T-helper 1 cell treated with Interleukin-12 subunit alpha and Interleukin-12 subunit beta and Interleukin-4 antibody, amounts not matched to agents 30 ng/mL and 1 ng/mL, for 36 hours (primary cell): ENCODE results near the gene IGSF21. TPM values are rescaled to one million over a fixed set of nuclear protein-coding genes. Genes with fewer than 3 reads are reported as not detected.

Source experiments
- intact Hi-C: fragments of 100-400 bp; cut with micrococcal nuclease; formaldehyde crosslinking; loops from one replicate; pipeline ENCODE4 v1.15.1; 2024
- total RNA-seq: library from RNA; stranded (reverse); gene quantifications from 2 replicates; pipeline ENCODE4 v1.2.3, GENCODE V29; 2022

IGSF21 gene
- total RNA-seq, 1 donor from 2014 or later: not detected

GRCh38 chr1:18323259-18323658, 215.7 kb downstream of the IGSF21 start:
- intact Hi-C loops: no loop called here

GRCh38 chr1:18324246-18324645, 216.6 kb downstream of the IGSF21 start:
- intact Hi-C loops: no loop called here

GRCh38 chr1:18325136-18325535, 217.5 kb downstream of the IGSF21 start:
- intact Hi-C loops: no loop called here

- intact Hi-C loops: no loop called here
Measured at GRCh38 chr1:18326211-18326897, 218.8 kb downstream of the IGSF21 start.

GRCh38 chr1:18327650-18328049, 220.1 kb downstream of the IGSF21 start:
- intact Hi-C loops: no loop called here

- intact Hi-C loops: no loop called here
Measured at GRCh38 chr1:18328803-18329202, 221.2 kb downstream of the IGSF21 start.

GRCh38 chr1:18329469-18330253, 222.1 kb downstream of the IGSF21 start:
- intact Hi-C loops: no loop called here

GRCh38 chr1:18332576-18332975, 225.0 kb downstream of the IGSF21 start:
- intact Hi-C loops: no loop called here

GRCh38 chr1:18333220-18333619, 225.6 kb downstream of the IGSF21 start:
- intact Hi-C loops: no loop called here

GRCh38 chr1:18336801-18337200, 229.2 kb downstream of the IGSF21 start:
- intact Hi-C loops: no loop called here

GRCh38 chr1:18337757-18338156, 230.2 kb downstream of the IGSF21 start:
- intact Hi-C loops: no loop called here

GRCh38 chr1:18339161-18339560, 231.6 kb downstream of the IGSF21 start:
- intact Hi-C loops: no loop called here

GRCh38 chr1:18340158-18340764, 232.7 kb downstream of the IGSF21 start:
- intact Hi-C loops: no loop called here

- intact Hi-C loops: no loop called here
Measured at GRCh38 chr1:18340787-18341186, 233.2 kb downstream of the IGSF21 start.

- intact Hi-C loops: no loop called here
Measured at GRCh38 chr1:18341291-18342069, 233.9 kb downstream of the IGSF21 start.

GRCh38 chr1:18342744-18343143, 235.1 kb downstream of the IGSF21 start:
- intact Hi-C loops: no loop called here

- intact Hi-C loops: no loop called here
Measured at GRCh38 chr1:18343581-18343980, 236.0 kb downstream of the IGSF21 start.

- intact Hi-C loops: no loop called here
Measured at GRCh38 chr1:18344755-18345154, 237.2 kb downstream of the IGSF21 start.

- intact Hi-C loops: no loop called here
Measured at GRCh38 chr1:18347559-18347958, 240.0 kb downstream of the IGSF21 start.

GRCh38 chr1:18348354-18348753, 240.8 kb downstream of the IGSF21 start:
- intact Hi-C loops: no loop called here

GRCh38 chr1:18350747-18351146, 243.1 kb downstream of the IGSF21 start:
- intact Hi-C loops: no loop called here

- intact Hi-C loops: no loop called here
Measured at GRCh38 chr1:18351735-18352134, 244.1 kb downstream of the IGSF21 start.
